ENCODE measurements around the gene GPS1.

Gene GPS1

GRCh38 chr17:82092995-82093751 lies 41.5 kb downstream of the GPS1 start:
- DNase-seq: no peak

- no peak for DNase-seq
These were observed 43.5 kb downstream of the GPS1 start for GRCh38 chr17:82094931-82095776.

- no peak for DNase-seq
These were observed 44.3 kb downstream of the GPS1 start for GRCh38 chr17:82095777-82096708.

- no peak for DNase-seq
These were observed 45.0 kb downstream of the GPS1 start for GRCh38 chr17:82096709-82097183.

GRCh38 chr17:82097184-82097918 lies 45.7 kb downstream of the GPS1 start:
- DNase-seq: peak; percentile 22

- DNase-seq: no peak
These were observed 46.1 kb downstream of the GPS1 start for GRCh38 chr17:82097919-82098168.

- DNase-seq: peak; percentile 95
These were observed 46.7 kb downstream of the GPS1 start, which contains the start of gene FASN for GRCh38 chr17:82098169-82098938. TSS of gene FASN (minus strand) at chr17:82098236. CDS start at chr17:82096445, 1,791 bp downstream.

GRCh38 chr17:82098939-82099763 lies 47.5 kb downstream of the GPS1 start:
- DNase-seq: no peak

GRCh38 chr17:82100502-82101298 lies 49.0 kb downstream of the GPS1 start:
- no peak for DNase-seq

GRCh38 chr17:82101301-82101715 lies 49.6 kb downstream of the GPS1 start:
- no peak for DNase-seq

GRCh38 chr17:82101767-82102679 lies 50.3 kb downstream of the GPS1 start:
- DNase-seq: no peak

- peak; percentile 28 for DNase-seq
These were observed 52.1 kb downstream of the GPS1 start for GRCh38 chr17:82103553-82104451.

GRCh38 chr17:82104797-82105416 lies 53.2 kb downstream of the GPS1 start:
- no peak for DNase-seq

- no peak for DNase-seq
These were observed 53.8 kb downstream of the GPS1 start for GRCh38 chr17:82105417-82105881.

- DNase-seq: no peak
These were observed 54.4 kb downstream of the GPS1 start for GRCh38 chr17:82105882-82106687.

Data from fibroblast of upper back skin (primary cell).